ENCODE data around the gene SH3RF3.
"Not testable (repeated sequence)": the region's sequence is repeated elsewhere in the genome, so short reads cannot be mapped to it uniquely, and the experiment has no call there.

Gene SH3RF3

GRCh38 chr2:109154226-109154625, 25.2 kb downstream of the SH3RF3 start:
- H3K4me3 ChIP-seq (ENCODE audit: low read depth, low read length): no peak overlapping the region
- TF ChIP-seq, protein P1, sequence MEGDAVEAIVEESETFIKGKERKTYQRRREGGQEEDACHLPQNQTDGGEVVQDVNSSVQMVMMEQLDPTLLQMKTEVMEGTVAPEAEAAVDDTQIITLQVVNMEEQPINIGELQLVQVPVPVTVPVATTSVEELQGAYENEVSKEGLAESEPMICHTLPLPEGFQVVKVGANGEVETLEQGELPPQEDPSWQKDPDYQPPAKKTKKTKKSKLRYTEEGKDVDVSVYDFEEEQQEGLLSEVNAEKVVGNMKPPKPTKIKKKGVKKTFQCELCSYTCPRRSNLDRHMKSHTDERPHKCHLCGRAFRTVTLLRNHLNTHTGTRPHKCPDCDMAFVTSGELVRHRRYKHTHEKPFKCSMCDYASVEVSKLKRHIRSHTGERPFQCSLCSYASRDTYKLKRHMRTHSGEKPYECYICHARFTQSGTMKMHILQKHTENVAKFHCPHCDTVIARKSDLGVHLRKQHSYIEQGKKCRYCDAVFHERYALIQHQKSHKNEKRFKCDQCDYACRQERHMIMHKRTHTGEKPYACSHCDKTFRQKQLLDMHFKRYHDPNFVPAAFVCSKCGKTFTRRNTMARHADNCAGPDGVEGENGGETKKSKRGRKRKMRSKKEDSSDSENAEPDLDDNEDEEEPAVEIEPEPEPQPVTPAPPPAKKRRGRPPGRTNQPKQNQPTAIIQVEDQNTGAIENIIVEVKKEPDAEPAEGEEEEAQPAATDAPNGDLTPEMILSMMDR (IDR thresholded peaks at IDR 0.05; ENCODE audit: insufficient read depth, low read depth, low read length, missing control alignments): no peak
- DNase-seq (ENCODE audit: low read depth): no peak

- peak; percentile 7 for DNase-seq (ENCODE audit: low read depth)
- TF ChIP-seq, protein P1 (IDR thresholded peaks at IDR 0.05; ENCODE audit: insufficient read depth, low read depth, low read length, missing control alignments): no peak
Observed at GRCh38 chr2:109155553-109156451, 26.8 kb downstream of the SH3RF3 start.

GRCh38 chr2:109157563-109158105, 28.6 kb downstream of the SH3RF3 start:
- no peak overlapping the region for H3K4me3 ChIP-seq (ENCODE audit: low read depth, low read length)
- TF ChIP-seq, protein P1 (IDR thresholded peaks at IDR 0.05; ENCODE audit: insufficient read depth, low read depth, low read length, missing control alignments): no peak
- no peak for DNase-seq (ENCODE audit: low read depth)

More at GRCh38 chr2:109155553-109156451, 26.8 kb downstream of the SH3RF3 start:
- H3K4me3 ChIP-seq (ENCODE audit: low read depth, low read length): no peak overlapping the region

- no peak for DNase-seq (ENCODE audit: low read depth)
- H3K4me3 ChIP-seq (ENCODE audit: low read depth, low read length): no peak overlapping the region
- TF ChIP-seq, protein P1 (IDR thresholded peaks at IDR 0.05; ENCODE audit: insufficient read depth, low read depth, low read length, missing control alignments): no peak
Observed at GRCh38 chr2:109158237-109158636, 29.2 kb downstream of the SH3RF3 start.

DNA sequence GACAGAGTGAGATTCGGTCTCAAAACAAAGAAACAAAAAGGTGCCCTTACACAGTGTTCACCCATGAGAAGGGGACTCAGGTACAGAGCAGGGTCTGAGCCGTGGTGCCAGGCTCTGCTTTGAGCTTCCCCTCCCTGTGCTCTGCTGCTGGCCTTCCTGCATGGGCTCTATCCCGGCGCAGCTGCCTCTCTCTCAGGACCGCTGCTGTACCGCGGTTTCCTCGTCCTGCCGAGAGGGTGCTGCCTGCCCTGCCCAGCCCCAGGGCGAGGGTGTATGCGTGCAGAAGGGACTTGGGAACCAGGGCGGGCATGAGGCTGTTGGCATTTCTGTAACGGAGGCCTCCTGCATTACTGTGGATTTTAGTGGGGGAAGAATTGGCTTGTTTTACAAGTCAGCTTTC, 30.1 kb downstream of the SH3RF3 start:
- H3K4me3 ChIP-seq (ENCODE audit: low read depth, low read length): no peak overlapping the region
- no peak for DNase-seq (ENCODE audit: low read depth)
- TF ChIP-seq, protein P1 (IDR thresholded peaks at IDR 0.05; ENCODE audit: insufficient read depth, low read depth, low read length, missing control alignments): no peak

GRCh38 chr2:109160714-109161440, 31.9 kb downstream of the SH3RF3 start:
- DNase-seq (ENCODE audit: low read depth): no peak
- no peak overlapping the region for H3K4me3 ChIP-seq (ENCODE audit: low read depth, low read length)
- TF ChIP-seq, protein P1 (IDR thresholded peaks at IDR 0.05; ENCODE audit: insufficient read depth, low read depth, low read length, missing control alignments): no peak

DNA sequence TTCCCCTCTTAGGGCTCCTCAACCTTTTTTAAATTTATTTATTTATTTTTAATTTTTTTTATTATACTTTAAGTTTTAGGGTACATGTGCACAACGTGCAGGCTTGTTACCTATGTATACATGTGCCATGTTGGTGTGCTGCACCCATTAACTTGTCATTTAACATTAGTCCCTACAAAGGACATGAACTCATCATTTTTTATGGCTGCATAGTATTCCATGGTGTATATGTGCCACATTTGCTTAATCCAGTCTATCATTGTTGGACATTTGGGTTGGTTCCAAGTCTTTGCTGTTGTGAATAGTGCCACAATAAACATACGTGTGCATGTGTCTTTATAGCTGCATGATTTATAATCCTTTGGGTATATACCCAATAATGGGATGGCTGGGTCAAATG, 33.4 kb downstream of the SH3RF3 start:
- not testable (repeated sequence) for DNase-seq (ENCODE audit: low read depth); H3K4me3 ChIP-seq (ENCODE audit: low read depth, low read length)
